HepG2 (cell line): ENCODE results near the gene CTNNA3. TPM values are rescaled to one million over a fixed set of nuclear protein-coding genes. Genes with fewer than 3 reads are reported as not detected.

Experiments
- ATAC-seq: fragments of 200-7000 bp; cut with Tn5 transposase; 3 replicates; pipeline ENCODE4 v1.9.1; 2020; ENCODE audit warnings: mild to moderate bottlenecking, moderate library complexity
- BruUV-seq: library from RNA; stranded (reverse); fragments of 400-500 nt; replicated peaks from 2 replicates; lab custom pipeline; 2021; lab: Mats Ljungman, UMichigan
- CTCF ChIA-PET: fragments of 300-600 bp; formaldehyde crosslinking; extraction: SDS; loops from one replicate; lab custom pipeline; 2021; ENCODE audit warnings: low total read pairs, inconsistent platforms, low intra/inter-chr PET ratio; lab: Yijun Ruan, JAX
- POLR2A ChIA-PET: fragments of 350-600 bp; sonication (Branson Sonifier 250); formaldehyde crosslinking; loops from one replicate; lab custom pipeline; 2020; ENCODE audit warnings: antibody characterized with exemption, inconsistent platforms; lab: Yijun Ruan, JAX
- DNase-seq: peaks from one replicate; pipeline ENCODE4 v3.0.0-alpha.2; 2015; ENCODE audit warnings: low spot score
- FAIRE-seq: peaks from 3 replicates; lab custom pipeline; 2011; peaks lifted over from hg19 to GRCh38; lab: Jason Lieb, UNC
- H2AFZ ChIP-seq: one replicate; pipeline ENCODE4 v1.6.1; 2011; ENCODE audit warnings: low read length, inconsistent platforms
- H3K27ac ChIP-seq: fragments of 300-600 bp; 3 replicates; pipeline ENCODE4 v1.8.0; 2011; ENCODE audit warnings: mixed run types, mild to moderate bottlenecking, mixed read lengths, low read length, inconsistent platforms; ENCODE audit not compliant: insufficient read depth; ENCODE audit errors: extremely low read length
- H3K27me3 ChIP-seq, 2 experiments: fragments of 200-600 bp in 1 of 2; 2 replicates in 1 of 2; 3 replicates in 1 of 2; pipeline versions ENCODE4 v1.6.0 to v1.8.0; 2011; ENCODE audit warnings: low read length in 2 of 2, mild to moderate bottlenecking in 2 of 2, moderate library complexity in 2 of 2, inconsistent platforms in 1 of 2; ENCODE audit not compliant: insufficient read depth in 2 of 2, control insufficient read depth in 1 of 2
- H3K36me3 ChIP-seq, 2 experiments: fragments of 200-600 bp in 1 of 2; replicated peaks in 1 of 2; 2 replicates in 1 of 2; 3 replicates in 1 of 2; pipeline versions ENCODE4 v1.5.1 to v1.8.0; 2011; ENCODE audit warnings: low read length in 2 of 2, inconsistent platforms in 1 of 2; ENCODE audit not compliant: insufficient read depth in 2 of 2, control insufficient read depth in 1 of 2
- H3K4me1 ChIP-seq: 2 replicates; pipeline ENCODE4 v1.5.1; 2012; ENCODE audit warnings: low read length, inconsistent platforms; ENCODE audit not compliant: insufficient read depth
- H3K4me2 ChIP-seq: 2 replicates; pipeline ENCODE4 v1.6.0; 2011; ENCODE audit warnings: low read depth, low read length, inconsistent platforms
- H3K4me3 ChIP-seq, 3 experiments: fragments of 200-600 bp in 1 of 3; sonication (generic), shearing (Covaris generic) in 1 of 3; replicated peaks in 1 of 3; 2 replicates each; pipeline ENCODE4 v1.5.1; 2011 to 2016; ENCODE audit warnings: low read length in 3 of 3, inconsistent platforms in 2 of 3, low read depth in 2 of 3, mild to moderate bottlenecking in 2 of 3, control low read depth in 1 of 3, mixed read lengths in 1 of 3; ENCODE audit not compliant: insufficient read depth in 1 of 3
- H3K79me2 ChIP-seq: one replicate; pipeline ENCODE4 v1.6.1; 2011; ENCODE audit warnings: low read length, inconsistent platforms; ENCODE audit not compliant: insufficient read depth
- H3K9ac ChIP-seq: 2 replicates; pipeline ENCODE4 v1.6.0; 2011; ENCODE audit warnings: mild to moderate bottlenecking, low read depth, low read length, inconsistent platforms; ENCODE audit not compliant: insufficient read depth
- H3K9me3 ChIP-seq: 2 replicates; pipeline ENCODE4 v1.5.1; 2012; ENCODE audit warnings: mild to moderate bottlenecking, low read length
- H4K20me1 ChIP-seq: 2 replicates; pipeline ENCODE4 v1.6.0; 2011; ENCODE audit warnings: inconsistent platforms, mild to moderate bottlenecking, low read length, moderate library complexity; ENCODE audit not compliant: insufficient read depth
- NONO ChIP-seq, 2 experiments: fragments of 450-650 bp in 1 of 2; sonication (generic) in 1 of 2; formaldehyde crosslinking in 1 of 2; IDR thresholded peaks in 1 of 2; conservative IDR thresholded peaks in 1 of 2; 2 replicates each; pipeline versions ENCODE4 v1.6.1 to v1.8.0; 2017 to 2022; ENCODE audit warnings: mild to moderate bottlenecking in 1 of 2, missing genetic modification reagents in 1 of 2, moderate library complexity in 1 of 2
- PLRG1 ChIP-seq: fragments of 450-650 bp; conservative IDR thresholded peaks from 2 replicates; pipeline ENCODE4 v1.6.1; 2016
- PRDM15 ChIP-seq: sonication (generic); formaldehyde crosslinking; IDR thresholded peaks from 2 replicates; pipeline ENCODE4 v1.4.0; 2020; ENCODE audit warnings: missing genetic modification reagents
- ZFAT ChIP-seq: sonication (generic); formaldehyde crosslinking; conservative IDR thresholded peaks from 2 replicates; pipeline ENCODE4 v1.8.1; 2023; ENCODE audit warnings: missing genetic modification reagents, inconsistent platforms
- ZNF142 ChIP-seq: sonication (generic); formaldehyde crosslinking; IDR thresholded peaks from 2 replicates; pipeline ENCODE4 v1.4.0; 2020; ENCODE audit warnings: missing genetic modification reagents
- ZNF160 ChIP-seq: sonication (generic); formaldehyde crosslinking; IDR thresholded peaks from 2 replicates; pipeline ENCODE4 v1.8.0; 2022; ENCODE audit warnings: mild to moderate bottlenecking, inconsistent platforms, missing genetic modification reagents
- WGBS: methylation state at CpG from one replicate; pipeline ENCODE4 v1.1.6; 2017; ENCODE audit warnings: low lambda C conversion rate; 5-methylcytosine and 5-hydroxymethylcytosine counted together
- in situ Hi-C: cut with HindIII; loops from 2 replicates; pipeline ENCODE4 v1.10.0; 2017; ENCODE audit warnings: low pct_unique_long_range_greater_than_20kb; ENCODE audit not compliant: extremely low pct_ligation_motif_present
- intact Hi-C: fragments of 100-400 bp; cut with micrococcal nuclease; formaldehyde crosslinking; loops from one replicate; pipeline ENCODE4 v1.10.0; 2022; ENCODE audit not compliant: unreplicated experiment
- polyA plus RNA-seq, 8 experiments: library from polyadenylated mRNA; depleted of rRNA in 3 of 8; stranded (reverse) in 7 of 8; unstranded in 1 of 8; fragments of >200 nt; fragmentation: Illumina TruSeq in 4 of 8; extraction: Trizol in 4 of 8; gene quantifications; 2 replicates each; pipeline versions ENCODE4 v1.2.1 to v1.2.3, GENCODE V29; 2011 to 2016; ENCODE audit warnings: low read depth in 4 of 8, missing spikeins in 1 of 8, mixed read lengths in 1 of 8; ENCODE audit not compliant: insufficient read depth in 1 of 8
- total RNA-seq, 5 experiments: library from RNA; depleted of rRNA; stranded (reverse); fragments of >200 nt; fragmentation: Illumina TruSeq; extraction: Trizol; gene quantifications; 2 replicates each; pipeline ENCODE4 v1.2.3, GENCODE V29; 2016; ENCODE audit warnings: low read depth in 1 of 5

Gene CTNNA3
- total and polyA plus RNA-seq, 2 of the 13 experiments (the other 11 are each of a cell fraction or from before 2014, with no cell fraction given): not detected

GRCh38 chr10:66350622-66351399 lies 1345.2 kb downstream of the CTNNA3 start:
- intact Hi-C loops (no loop called here), in situ Hi-C loops (no loop called here)
- no peak overlapping the region for H3K27ac ChIP-seq
- no peak overlapping the region for H2AFZ ChIP-seq
- H3K4me2 ChIP-seq: no peak overlapping the region
- no peaks in the 10 kb centered on the region for H3K27me3 ChIP-seq
- ChIA-PET POLR2A (no interaction called here), CTCF (no interaction called here)
- WGBS: 0% methylated on average over 1 of the region's 1 CpG
- ATAC-seq: no peak
- no peak for FAIRE-seq
- no peak overlapping the region for H3K4me3 ChIP-seq
- no TSS peak for BruUV-seq
- H3K4me1 ChIP-seq: no peaks in the 10 kb centered on the region
- no peaks in the 10 kb centered on the region for H3K36me3 ChIP-seq
- no peaks in the 10 kb centered on the region for H4K20me1 ChIP-seq
- no peak for DNase-seq
- H3K9me3 ChIP-seq: no peaks in the 10 kb centered on the region
- H3K79me2 ChIP-seq: no peaks in the 10 kb centered on the region
- no peak overlapping the region for H3K9ac ChIP-seq
- no peak for TF ChIP-seq NONO (IDR thresholded peaks at IDR 0.05)
- TF ChIP-seq NONO (CRISPR knock-in tag; conservative IDR thresholded peaks at IDR 0.05): no peak
- TF ChIP-seq PLRG1: no peak
- no peak for TF ChIP-seq ZNF160 (CRISPR knock-in tag)
- no peak for TF ChIP-seq ZFAT (CRISPR knock-in tag)
- TF ChIP-seq ZNF142 (CRISPR knock-in tag): no peak
- TF ChIP-seq PRDM15: no peak
